ENCODE results near the gene HMCN2.

The HMCN2 gene

DNA sequence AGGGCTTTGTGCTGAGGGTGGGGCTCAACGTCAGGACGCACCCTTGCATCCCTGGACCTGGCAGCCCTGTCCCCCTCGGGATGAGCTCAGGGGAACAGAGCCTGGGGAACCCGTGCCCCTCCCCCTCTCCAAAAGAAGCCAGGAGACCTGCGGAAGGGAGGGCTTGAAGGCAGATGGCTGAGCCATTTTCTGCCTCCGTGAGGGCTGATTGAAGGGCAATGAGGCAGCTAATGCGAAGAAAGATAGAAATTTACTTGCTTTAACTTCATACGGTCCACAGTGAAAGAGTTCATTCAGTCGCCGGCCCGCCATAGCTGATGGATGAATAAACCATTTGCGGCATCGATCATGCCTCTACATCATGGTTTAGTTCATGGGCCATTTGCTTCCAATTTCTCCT lies 208.0 kb downstream of the HMCN2 start:
- no peak for DNase-seq

DNA sequence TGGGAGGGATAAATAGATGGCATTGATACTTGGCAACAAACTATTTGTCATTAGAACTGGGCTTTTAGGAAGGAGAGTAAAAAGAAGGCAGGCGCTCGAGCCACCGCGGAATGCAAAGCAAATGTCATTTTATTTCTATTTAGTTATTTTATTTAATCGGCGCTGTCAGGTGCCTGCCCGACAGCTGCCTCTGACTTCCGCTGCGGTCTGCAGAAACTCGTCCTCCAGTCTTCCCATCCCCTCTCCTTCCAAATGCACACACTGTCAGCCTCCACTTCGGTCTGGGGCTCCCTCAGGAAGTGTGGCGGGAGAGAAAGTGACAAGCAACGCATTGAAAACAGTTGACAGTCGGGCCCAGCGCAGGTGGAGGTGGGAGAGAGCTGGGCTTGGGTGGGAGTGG lies 208.5 kb downstream of the HMCN2 start:
- no peak for DNase-seq

DNA sequence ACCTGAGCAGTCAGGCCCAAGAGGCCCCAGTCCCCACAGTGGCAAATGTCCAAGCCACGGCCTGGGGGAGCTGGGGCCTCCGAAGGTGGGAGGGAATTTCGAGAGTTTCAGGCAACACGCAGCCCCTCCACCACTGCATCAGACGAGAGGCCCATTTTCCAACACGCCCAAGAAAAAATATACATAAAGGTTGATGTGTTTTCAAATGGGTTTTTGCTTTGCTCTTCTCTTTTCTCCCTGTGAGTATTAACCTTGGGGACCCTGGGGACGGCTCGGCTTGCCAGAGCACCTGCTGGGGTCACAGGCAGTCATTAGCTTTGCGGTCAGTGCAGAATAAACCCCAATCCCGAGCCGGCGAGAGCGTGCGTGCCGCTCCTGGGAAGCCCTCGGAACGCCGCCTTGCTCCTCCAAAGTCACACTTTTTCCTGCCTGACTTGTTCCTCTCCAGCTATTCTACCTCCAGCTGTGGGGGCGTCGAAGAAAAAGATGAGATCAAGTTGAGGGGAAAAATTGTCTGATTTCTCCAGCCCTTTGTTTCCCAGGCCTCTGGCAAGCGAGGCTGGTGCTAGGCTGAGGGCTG lies 210.7 kb downstream of the HMCN2 start:
- DNase-seq: no peak

DNA sequence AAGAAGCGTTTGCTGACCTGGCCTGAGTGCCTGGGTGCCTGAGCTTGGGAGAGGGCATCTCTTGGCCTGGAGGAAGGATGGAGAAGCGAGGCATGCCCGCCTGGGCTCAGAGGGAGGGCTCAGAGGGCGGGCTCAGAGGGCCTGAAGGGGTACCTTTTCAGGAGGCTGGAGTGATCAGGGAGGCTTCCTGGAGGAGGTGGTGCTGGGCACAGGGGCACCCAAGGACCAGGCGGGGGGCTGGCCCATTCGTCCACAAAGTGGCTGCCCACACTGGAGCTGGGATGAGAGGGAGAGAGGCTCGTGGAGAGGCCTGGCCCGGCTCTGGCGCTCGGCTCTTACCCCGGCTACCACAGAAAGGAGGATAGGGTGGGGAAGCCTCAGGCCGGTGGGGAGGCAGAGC lies 212.0 kb downstream of the HMCN2 start:
- no peak for DNase-seq

DNA sequence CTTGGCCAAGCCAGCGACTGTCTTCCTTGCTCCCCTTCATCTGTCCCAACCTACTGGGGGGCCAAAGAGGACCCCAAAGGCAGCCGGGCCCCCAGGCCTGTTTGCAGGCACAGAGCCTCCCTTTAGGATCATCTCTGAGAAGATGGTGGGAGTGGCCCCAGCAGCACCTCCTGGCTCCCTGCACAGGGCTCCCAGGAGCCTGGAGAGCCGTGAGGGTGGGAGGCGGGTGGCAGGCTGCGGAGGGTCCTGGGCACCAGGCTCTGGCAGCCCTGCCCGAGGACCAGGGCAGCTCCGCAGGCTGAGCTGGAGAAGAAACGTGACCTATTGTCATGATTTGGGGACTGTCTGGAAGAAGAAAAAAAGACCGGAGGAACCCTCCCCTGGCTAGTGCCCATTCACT lies 212.6 kb downstream of the HMCN2 start:
- no peak for DNase-seq

DNA sequence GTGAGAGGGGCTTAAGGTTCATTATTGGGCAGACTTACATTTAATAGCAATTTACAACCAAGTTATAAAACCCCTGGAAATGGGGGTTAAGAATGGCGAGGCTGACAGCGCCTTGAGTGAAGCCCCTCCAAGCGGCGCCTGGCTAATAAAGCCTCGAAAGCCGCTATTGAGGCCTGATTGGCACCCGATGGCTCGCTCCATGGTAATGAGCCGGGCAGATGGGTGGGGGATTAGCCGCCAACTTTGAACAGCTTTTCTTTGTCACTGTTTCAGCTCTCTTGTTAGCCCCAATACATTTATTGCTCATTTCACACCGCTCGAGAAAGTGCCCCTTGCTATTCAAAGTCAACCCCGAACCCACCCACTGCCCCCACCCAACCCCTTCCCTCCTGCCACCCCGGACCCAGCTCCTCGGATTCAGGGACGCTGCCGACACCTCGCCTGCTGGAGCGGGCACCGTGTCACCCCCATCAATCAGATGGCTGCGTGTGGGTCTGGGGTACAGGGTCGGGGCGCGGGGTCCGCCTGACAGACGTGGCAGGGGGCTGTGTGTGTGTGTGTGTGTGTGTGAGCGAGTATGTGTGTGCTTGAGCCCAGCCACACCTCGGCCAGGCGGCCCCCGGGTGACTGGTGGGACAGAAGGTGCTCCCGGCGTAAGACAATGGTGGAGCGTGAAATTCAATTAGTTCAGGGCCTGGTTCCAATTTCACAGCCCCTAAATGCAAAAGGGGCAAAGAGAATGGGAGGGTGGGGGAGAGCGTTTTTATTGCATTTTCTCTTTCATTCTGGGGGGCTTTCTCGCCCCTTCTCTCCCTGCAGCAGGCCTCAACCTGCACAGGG lies 213.4 kb downstream of the HMCN2 start:
- DNase-seq: no peak

DNA sequence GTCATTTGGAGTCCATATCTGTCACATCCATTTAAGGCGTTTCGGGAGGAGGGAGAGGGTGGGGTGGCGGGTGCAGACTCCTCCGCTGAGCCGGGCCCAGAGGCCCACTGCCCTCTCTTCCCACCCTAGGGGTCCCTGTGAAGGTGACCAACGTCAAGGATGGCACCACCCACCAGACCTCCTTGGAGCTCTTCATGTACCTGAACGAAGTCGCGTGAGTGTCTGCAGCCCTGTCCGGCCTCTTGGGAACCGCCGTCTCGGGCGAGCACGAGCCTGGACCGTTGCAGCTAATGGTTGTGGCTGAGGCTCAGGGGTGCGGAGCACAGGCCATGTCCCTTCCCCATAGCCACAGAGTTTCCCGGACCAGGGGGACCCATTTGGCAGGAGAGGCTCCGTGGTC lies 214.0 kb downstream of the HMCN2 start:
- DNase-seq: no peak

DNA sequence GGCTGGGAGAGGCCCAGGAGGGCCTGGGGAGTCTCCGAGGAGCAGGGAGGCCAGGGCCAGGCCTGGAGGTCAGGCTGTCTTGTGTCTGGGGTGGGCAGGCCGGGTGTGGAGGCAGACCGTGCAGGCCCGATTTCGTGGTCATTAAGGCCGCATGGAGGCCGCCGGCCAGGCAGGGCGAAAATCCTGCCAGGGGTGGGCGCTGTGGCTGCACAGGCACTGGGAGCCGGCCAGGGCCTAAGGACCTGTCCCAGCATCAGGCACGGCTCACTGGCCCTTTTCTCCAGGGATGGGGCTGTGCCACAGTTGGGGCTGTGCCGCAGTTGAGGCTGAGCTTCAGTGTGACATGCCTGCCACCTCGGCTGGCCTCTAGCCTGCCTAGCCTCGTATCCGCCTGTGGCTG lies 215.1 kb downstream of the HMCN2 start:
- DNase-seq: no peak

DNA sequence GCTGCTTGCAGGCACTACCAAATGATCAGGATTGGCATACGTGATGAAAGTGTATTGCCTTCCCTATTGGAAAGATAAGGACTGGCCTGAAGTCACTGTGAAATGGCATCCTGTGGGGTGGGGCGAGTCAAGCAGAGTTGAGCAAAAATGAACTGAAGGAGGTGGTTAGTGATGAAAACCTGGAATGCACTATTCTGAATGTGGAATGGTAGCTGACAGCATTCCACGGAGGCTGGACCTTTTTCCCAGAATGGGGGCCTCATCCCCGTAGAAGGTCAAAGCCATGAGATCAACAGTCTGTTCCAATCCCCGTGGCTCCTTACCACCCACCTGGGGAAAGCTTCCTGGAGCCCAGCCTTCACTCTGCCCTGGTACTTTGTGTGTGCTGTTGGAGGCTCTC lies 216.9 kb downstream of the HMCN2 start:
- DNase-seq: no peak

DNA sequence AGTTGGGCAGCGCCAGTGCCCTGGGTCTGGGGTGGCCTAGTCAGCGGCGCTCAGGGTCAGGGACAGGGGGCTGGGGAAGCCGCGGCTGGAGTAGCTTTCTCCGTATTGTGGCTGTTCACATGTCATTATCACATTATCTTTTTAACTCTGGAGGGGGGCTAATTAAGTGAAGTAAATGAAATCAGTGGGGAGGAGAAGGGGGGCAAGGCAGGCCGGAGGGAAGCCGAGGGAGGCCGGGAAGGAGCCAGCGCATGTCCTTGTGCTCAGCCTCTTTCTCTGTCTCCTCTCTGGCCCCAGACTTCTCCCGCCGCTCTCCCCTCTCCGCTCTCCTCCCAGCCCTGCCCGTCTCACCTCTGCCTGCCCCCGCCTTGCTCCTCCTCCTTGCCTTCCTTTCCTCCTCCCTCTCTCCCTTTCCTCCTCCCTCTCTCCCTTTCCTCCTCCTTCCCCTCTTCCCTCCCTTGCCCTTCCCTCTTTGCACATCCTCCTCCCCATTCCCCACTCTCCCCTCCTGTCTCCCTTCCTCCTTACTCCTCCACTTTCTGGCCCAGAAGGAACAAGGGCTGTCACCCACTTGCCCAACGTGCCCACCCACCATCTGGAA lies 217.9 kb downstream of the HMCN2 start:
- DNase-seq: no peak

All from CD4-positive, alpha-beta T cell treated with Interleukin-1 beta for 1 hour (primary cell).